Breast epithelium (tissue), 3 donors: ENCODE data around the gene MORF4L1.

Experiments used
- CTCF ChIP-seq, 3 donors: fragments of 450-650 bp; IDR thresholded peaks; one replicate each; pipeline ENCODE4 v1.5.1; 2016 to 2017; ENCODE audit warnings: antibody characterized with exemption in 3 of 3, mild to moderate bottlenecking in 3 of 3, moderate library complexity in 3 of 3
- POLR2A ChIP-seq: fragments of 450-650 bp; IDR thresholded peaks from one replicate; pipeline ENCODE4 v1.6.1; 2016; ENCODE audit warnings: antibody characterized with exemption, mild to moderate bottlenecking, moderate library complexity
- POLR2AphosphoS5 ChIP-seq, 3 donors: sonication (generic); formaldehyde crosslinking; IDR thresholded peaks; one replicate each; pipeline ENCODE4 v1.6.1; 2017; ENCODE audit warnings: antibody characterized with exemption in 3 of 3

DNA sequence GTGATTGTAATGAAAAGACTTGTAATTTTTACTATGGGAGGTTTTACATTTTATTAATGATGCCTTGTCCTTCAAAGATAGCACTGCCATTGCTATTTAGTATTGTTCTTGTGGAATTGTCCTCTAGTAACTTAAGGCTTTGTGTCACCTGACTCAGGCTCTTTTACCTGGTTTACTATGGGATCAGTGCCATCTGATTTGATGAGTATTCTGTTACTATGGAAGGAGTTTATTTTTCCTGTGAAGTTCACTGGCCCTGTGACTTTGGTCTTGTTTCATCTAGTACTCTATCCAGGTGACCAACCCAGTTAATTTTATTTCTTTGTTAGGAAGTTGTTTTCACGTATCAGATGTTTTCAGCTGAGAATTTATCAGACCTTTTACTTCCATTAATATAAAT, 9.0 kb downstream of the MORF4L1 start:
- TF ChIP-seq CTCF (IDR thresholded peaks at IDR 0.05) (no peak), POLR2A (no peak), POLR2AphosphoS5 (IDR thresholded peaks at IDR 0.05) (no peak)
